Upper lobe of left lung (tissue), 4 donors: ENCODE results near the gene SCRN2.

Experiments used
- CTCF ChIP-seq, 6 experiments: fragments of 450-650 bp in 4 of 6; fragments of 200-600 bp in 2 of 6; sonication (generic) in 2 of 6; IDR thresholded peaks; one replicate each; pipeline ENCODE4 v1.5.1; 2016 to 2019; ENCODE audit warnings: antibody characterized with exemption in 6 of 6
- EP300 ChIP-seq, 4 donors: sonication (generic); formaldehyde crosslinking; IDR thresholded peaks; one replicate each; pipeline ENCODE4 v1.5.1; 2017; ENCODE audit warnings: antibody characterized with exemption in 4 of 4, control low read depth in 2 of 4
- POLR2A ChIP-seq, 4 donors: fragments of 450-650 bp; IDR thresholded peaks; one replicate each; pipeline ENCODE4 v1.5.1; 2016 to 2017; ENCODE audit warnings: antibody characterized with exemption in 4 of 4, mild to moderate bottlenecking in 2 of 4
- POLR2AphosphoS5 ChIP-seq, 2 donors: sonication (generic); formaldehyde crosslinking; IDR thresholded peaks; one replicate each; pipeline ENCODE4 v1.5.1; 2017; ENCODE audit warnings: antibody characterized with exemption in 2 of 2

DNA sequence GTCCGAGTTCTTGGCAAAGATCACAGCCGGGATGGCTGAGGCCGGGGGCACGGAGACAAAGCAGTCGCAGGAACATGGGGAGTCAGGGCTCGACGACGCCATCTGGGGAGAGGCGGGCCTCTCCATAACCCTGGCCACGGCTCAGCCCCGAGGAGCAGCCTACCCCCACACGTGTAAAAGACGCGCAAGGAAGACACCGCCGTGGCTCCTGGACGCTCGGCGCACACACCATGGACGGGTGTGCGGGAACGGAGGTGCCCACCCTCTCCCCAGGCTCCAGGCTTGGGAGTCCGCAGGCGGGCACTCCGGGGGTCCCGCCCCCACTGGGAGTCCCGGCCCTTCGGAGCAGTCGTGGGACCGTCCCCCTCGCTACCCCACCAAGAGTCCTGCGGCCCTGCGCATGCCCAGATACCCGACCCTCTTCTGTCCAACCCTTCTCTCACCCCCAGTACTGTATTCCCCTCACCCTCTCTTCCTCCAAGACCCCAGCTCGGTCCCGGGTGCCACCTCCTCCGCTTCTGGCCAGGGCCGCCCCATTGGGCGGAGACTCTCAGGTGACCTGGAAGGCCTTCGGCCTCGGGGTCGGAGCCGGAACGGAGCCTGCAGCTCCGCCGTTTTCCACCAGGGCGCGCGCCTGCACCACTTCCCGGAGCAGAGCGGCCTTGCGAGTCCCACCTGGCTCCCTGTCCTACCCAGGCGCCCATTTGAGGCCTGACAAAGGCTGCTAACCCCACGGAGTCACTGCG, at the start of gene SCRN2:
- TF ChIP-seq CTCF (IDR thresholded peaks at IDR 0.05): peak; percentile 98 to 99 (median 99)
- TF ChIP-seq EP300 (IDR thresholded peaks at IDR 0.05): no peak
- peak in 1 of 4 donors; percentile 49 for TF ChIP-seq POLR2A (IDR thresholded peaks at IDR 0.05)
- TF ChIP-seq POLR2AphosphoS5 (IDR thresholded peaks at IDR 0.05): peak in 1 of 2 donors; percentile 30
